SH-SY5Y (cell line): Measurements from ENCODE around the gene MRPL18.

Experiments used
- GATA2 ChIP-seq: IDR thresholded peaks from 2 replicates; pipeline ENCODE4 v1.6.1; 2011; ENCODE audit warnings: mild to moderate bottlenecking, low read depth, low read length
- GATA3 ChIP-seq: IDR thresholded peaks from 2 replicates; pipeline ENCODE4 v1.6.1; 2011; ENCODE audit warnings: low read depth, mild to moderate bottlenecking, low read length, moderate library complexity

DNA sequence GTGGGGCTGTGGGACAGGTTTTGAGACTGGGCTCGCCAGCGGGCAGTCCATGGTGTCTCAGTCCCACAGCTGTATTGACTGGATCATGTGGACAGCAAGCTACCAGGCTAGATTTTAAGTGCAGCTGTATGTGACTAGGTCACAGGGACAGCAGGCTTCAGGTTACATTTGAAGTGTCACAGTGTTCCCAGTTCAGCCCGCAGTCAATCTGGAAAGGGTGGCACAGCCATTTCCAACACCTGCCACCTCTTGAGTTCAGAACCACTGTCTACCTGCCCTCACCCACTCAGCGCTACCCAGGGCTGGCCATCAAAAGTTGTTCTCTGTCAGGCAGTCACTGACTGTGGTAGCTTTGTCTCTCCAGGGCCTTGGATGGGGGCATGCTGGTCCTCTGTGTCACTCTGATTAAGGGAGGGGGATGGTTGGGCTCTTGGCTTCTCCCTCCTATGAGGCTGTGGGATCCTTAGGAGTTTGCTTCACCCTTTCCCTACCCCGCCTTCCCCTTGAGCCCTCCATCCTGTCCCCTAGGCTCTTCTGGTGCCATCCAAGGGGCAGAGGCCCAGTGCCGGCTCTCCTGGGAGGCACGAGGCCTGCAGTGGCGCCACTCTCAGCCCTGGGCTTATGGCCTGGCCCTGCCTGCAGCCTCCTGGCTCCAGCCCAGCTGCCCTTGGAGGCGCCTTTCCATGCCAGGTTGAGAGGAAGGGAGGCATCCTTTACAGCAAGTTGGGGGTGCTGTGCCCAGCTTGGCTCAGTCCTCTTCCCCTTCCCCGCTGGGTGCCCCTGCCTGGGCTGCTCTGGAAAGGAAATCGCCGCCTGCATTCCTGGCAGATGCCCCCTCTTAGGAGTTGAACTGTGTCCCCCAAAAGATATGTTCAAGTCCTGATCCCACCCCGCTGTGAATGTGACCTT lies 54.7 kb downstream of the MRPL18 start:
- no peak for TF ChIP-seq GATA2
- TF ChIP-seq GATA3: no peak
